GM12878 (cell line): ENCODE results near the gene TPK1. TPM values are rescaled to one million over a fixed set of nuclear protein-coding genes. Genes with fewer than 3 reads are reported as not detected.

Experiments
- ATAC-seq: fragments of 200-7000 bp; cut with Tn5 transposase; 3 replicates; pipeline ENCODE4 v1.9.1; 2020; ENCODE audit warnings: mild to moderate bottlenecking, moderate library complexity
- BruUV-seq: library from RNA; stranded (reverse); fragments of 400-500 nt; replicated peaks from 2 replicates; lab custom pipeline; 2021; lab: Mats Ljungman, UMichigan
- CTCF ChIA-PET: fragments of 300-600 bp; sonication (Branson Sonifier 250); formaldehyde crosslinking; extraction: SDS; loops from one replicate; lab custom pipeline; 2021; ENCODE audit warnings: inconsistent platforms; lab: Yijun Ruan, JAX
- POLR2A ChIA-PET: fragments of 350-600 bp; formaldehyde crosslinking; extraction: SDS; loops from one replicate; lab custom pipeline; 2021; ENCODE audit warnings: inconsistent platforms; lab: Charles Lee
- RAD21 ChIA-PET: fragments of 300-600 bp; sonication (Branson Sonifier 250); formaldehyde crosslinking; loops from one replicate; lab custom pipeline; 2023; ENCODE audit warnings: antibody characterized with exemption; ENCODE audit not compliant: unreplicated experiment; lab: Charles Lee
- SMC1A ChIA-PET: fragments of 300-600 bp; sonication (Branson Sonifier 250); formaldehyde crosslinking; loops from one replicate; lab custom pipeline; 2023; ENCODE audit not compliant: unreplicated experiment, uncharacterized antibody; lab: Charles Lee
- DNase-seq: peaks from one replicate; pipeline ENCODE4 v3.0.0-alpha.2; 2011; ENCODE audit warnings: low read depth, low spot score
- FAIRE-seq: peaks from 3 replicates; lab custom pipeline; 2011; peaks lifted over from hg19 to GRCh38; lab: Jason Lieb, UNC
- H2AFZ ChIP-seq: 2 replicates; pipeline ENCODE4 v1.6.0; 2011; ENCODE audit warnings: low read depth, low read length, control low read depth; ENCODE audit not compliant: control insufficient read depth
- H3K27ac ChIP-seq: 2 replicates; pipeline ENCODE4 v1.5.1; 2011; ENCODE audit warnings: control low read depth; ENCODE audit not compliant: control insufficient read depth, insufficient read depth
- H3K27me3 ChIP-seq, 2 experiments: replicated peaks in 1 of 2; 2 replicates each; pipeline versions ENCODE4 v1.6.0 to v1.6.1; 2011; ENCODE audit warnings: low read length in 1 of 2; ENCODE audit not compliant: control insufficient read depth in 2 of 2, insufficient read depth in 2 of 2
- H3K36me3 ChIP-seq, 2 experiments: 2 replicates each; pipeline ENCODE4 v1.5.1; 2011; ENCODE audit warnings: low read length in 1 of 2; ENCODE audit not compliant: control insufficient read depth in 2 of 2, insufficient read depth in 2 of 2
- H3K4me1 ChIP-seq: 2 replicates; pipeline ENCODE4 v1.6.1; 2011; ENCODE audit warnings: mild to moderate bottlenecking, low read length, moderate library complexity, mixed read lengths; ENCODE audit not compliant: control insufficient read depth, insufficient read depth
- H3K4me2 ChIP-seq: 2 replicates; pipeline ENCODE4 v1.6.0; 2011; ENCODE audit warnings: control low read depth; ENCODE audit not compliant: control insufficient read depth, insufficient read depth
- H3K4me3 ChIP-seq: fragments of 200-600 bp; sonication (generic); 2 replicates; pipeline ENCODE4 v1.5.1; 2016
- H3K79me2 ChIP-seq: 2 replicates; pipeline ENCODE4 v1.6.0; 2011; ENCODE audit warnings: low read length; ENCODE audit not compliant: control insufficient read depth, insufficient read depth
- H3K9ac ChIP-seq: 2 replicates; pipeline ENCODE4 v1.8.0; 2011; ENCODE audit warnings: low read length, control low read depth, mixed read lengths; ENCODE audit not compliant: control insufficient read depth, insufficient read depth
- H3K9me3 ChIP-seq: replicated peaks from 3 replicates; pipeline ENCODE4 v1.5.1; 2011; ENCODE audit warnings: mild to moderate bottlenecking, low read length; ENCODE audit not compliant: control insufficient read depth, insufficient read depth
- H4K20me1 ChIP-seq: 2 replicates; pipeline ENCODE4 v1.6.0; 2011; ENCODE audit not compliant: control insufficient read depth, insufficient read depth
- CBX3 ChIP-seq: fragments of 200-600 bp; sonication (generic); IDR thresholded peaks from 2 replicates; pipeline ENCODE4 v1.6.1; 2016; ENCODE audit warnings: low read depth, borderline replicate concordance
- CREB1 ChIP-seq: IDR thresholded peaks from 2 replicates; pipeline ENCODE4 v1.6.1; 2012; ENCODE audit warnings: low read depth, mild to moderate bottlenecking, inconsistent platforms
- HCFC1 ChIP-seq: fragments of 150-350 bp; IDR thresholded peaks from 2 replicates; pipeline ENCODE4 v1.6.1; 2014; ENCODE audit warnings: low read length
- HSF1 ChIP-seq: fragments of 150-350 bp; IDR thresholded peaks from 2 replicates; pipeline ENCODE4 v1.6.1; 2014; ENCODE audit warnings: mild to moderate bottlenecking, low read depth, low read length
- MTA3 ChIP-seq: IDR thresholded peaks from 2 replicates; pipeline ENCODE4 v1.6.1; 2012; ENCODE audit warnings: low read length, inconsistent platforms, borderline replicate concordance
- MYB ChIP-seq: fragments of 150-350 bp; IDR thresholded peaks from 2 replicates; pipeline ENCODE4 v1.6.1; 2014; ENCODE audit warnings: mild to moderate bottlenecking, low read depth, low read length, borderline replicate concordance
- NRF1 ChIP-seq: conservative IDR thresholded peaks from 2 replicates; pipeline ENCODE4 v1.6.1; 2011; ENCODE audit warnings: mild to moderate bottlenecking, low read depth, low read length, improper control_type of control experiment
- SMARCA5 ChIP-seq: fragments of 450-650 bp; IDR thresholded peaks from 2 replicates; pipeline ENCODE4 v1.6.1; 2017; ENCODE audit warnings: mild to moderate bottlenecking
- SRF ChIP-seq, 2 experiments: IDR thresholded peaks; 2 replicates each; pipeline ENCODE4 v1.6.1; 2011; ENCODE audit warnings: low read depth in 2 of 2, low read length in 2 of 2, mild to moderate bottlenecking in 1 of 2, moderate library complexity in 1 of 2
- SUZ12 ChIP-seq: fragments of 200-600 bp; sonication (generic); IDR thresholded peaks from one replicate; pipeline ENCODE4 v1.6.1; 2018; ENCODE audit warnings: antibody characterized with exemption, mild to moderate bottlenecking; ENCODE audit not compliant: unreplicated experiment
- ZNF592 ChIP-seq: fragments of 450-650 bp; IDR thresholded peaks from 2 replicates; pipeline ENCODE4 v1.6.1; 2017; ENCODE audit warnings: mild to moderate bottlenecking, moderate library complexity
- WGBS: methylation state at CpG from one replicate; pipeline ENCODE4 v1.1.6; 2016; ENCODE audit warnings: low lambda C conversion rate; ENCODE audit not compliant: insufficient replicate concordance, insufficient coverage; ENCODE audit errors: missing lambda C conversion rate; 5-methylcytosine and 5-hydroxymethylcytosine counted together
- in situ Hi-C: fragments of 300-500 bp; cut with MboI; formaldehyde crosslinking; loops from 9 replicates; pipeline ENCODE4 v1.14.3; 2018; ENCODE audit warnings: mixed read lengths
- intact Hi-C: fragments of 100-400 bp; cut with micrococcal nuclease; formaldehyde crosslinking; loops from one replicate; pipeline ENCODE4 v1.14.2; 2022; ENCODE audit not compliant: unreplicated experiment
- polyA plus RNA-seq, 11 experiments: library from polyadenylated mRNA; depleted of rRNA in 4 of 11; unstranded in 6 of 11; stranded (reverse) in 5 of 11; fragments of >200 nt; fragmentation: Nextera tagmentation in 4 of 11; fragmentation: Illumina TruSeq in 1 of 11; extraction: Ambion mirVana in 4 of 11; extraction: Trizol in 1 of 11; gene quantifications; 1 replicate in 1 of 11; 2 replicates in 10 of 11; pipeline versions ENCODE4 v1.2.1 to v1.2.3, GENCODE V29; 2011 to 2016; ENCODE audit warnings: inconsistent platforms in 2 of 11, missing spikeins in 2 of 11, low read depth in 1 of 11
- total RNA-seq, 4 experiments: library from RNA; depleted of rRNA in 3 of 4; stranded (reverse); fragments of >200 nt in 3 of 4; fragmentation: Illumina TruSeq in 1 of 4; extraction: Trizol in 1 of 4; gene quantifications; 2 replicates each; pipeline versions ENCODE4 v1.2.1 to v1.2.3, GENCODE V29; 2013 to 2021

The TPK1 gene
- total and polyA plus RNA-seq, 10 of the 15 experiments (the other 5 are each of a cell fraction or from before 2014, with no cell fraction given) = 7.1 to 19.0 (median 9.3) TPM

- Histone ChIP-seq H3K4me3 (no peak overlapping the region), H3K79me2 (no peaks in the 10 kb centered on the region), H3K4me2 (no peak overlapping the region), H2AFZ (no peak overlapping the region), H3K9ac (no peak overlapping the region), H3K4me1 (no peaks in the 10 kb centered on the region), H4K20me1 (no peaks in the 10 kb centered on the region), H3K27me3 (no peaks in the 10 kb centered on the region), H3K9me3 (no peaks in the 10 kb centered on the region; the same call in 2 of the 3 replicates), H3K36me3 (no peaks in the 10 kb centered on the region), H3K27ac (no peak overlapping the region)
- no peak for FAIRE-seq
- ChIA-PET SMC1A (no interaction called here), CTCF (no interaction called here), POLR2A (no interaction called here), RAD21 (no interaction called here)
- 66% methylated on average over 6 of the region's 6 CpGs for WGBS
- ATAC-seq = no peak
- intact Hi-C loops (no loop called here), in situ Hi-C loops (no loop called here)
- TF ChIP-seq CBX3 (no peak), SRF (IDR thresholded peaks at IDR 0.05; ENCODE audit: low read depth in 2 of 2, low read length in 2 of 2) (no peak), SMARCA5 (no peak), NRF1 (no peak), MYB (no peak), HCFC1 (no peak), SUZ12 (no peak), ZNF592 (no peak), CREB1 (no peak), HSF1 (no peak), MTA3 (no peak)
- BruUV-seq = no TSS peak
- no peak for DNase-seq
Observed at GRCh38 chr7:144629011-144629410, 206.8 kb downstream of the TPK1 start.
